LNCaP clone FGC (cell line): ENCODE data around the gene SHBG.

Experiments used
- DNase-seq: peaks from one replicate; pipeline ENCODE4 v3.0.0-alpha.2; 2011; ENCODE audit warnings: low read depth
- H3K4me3 ChIP-seq: 2 replicates; pipeline ENCODE4 v1.5.1; 2011; ENCODE audit warnings: mild to moderate bottlenecking, low read depth, low read length, control low read depth
- CTCF ChIP-seq: IDR thresholded peaks from 2 replicates; pipeline ENCODE4 v1.5.1; 2012; ENCODE audit warnings: mild to moderate bottlenecking; ENCODE audit not compliant: control insufficient read depth, insufficient read depth; ENCODE audit errors: extremely low read depth

Gene SHBG

GRCh38 chr17:7587420-7588151, 42.3 kb upstream of the SHBG start:
- TF ChIP-seq CTCF, result no peak
- DNase-seq, result no peak
- H3K4me3 ChIP-seq, result no peak overlapping the region

DNA sequence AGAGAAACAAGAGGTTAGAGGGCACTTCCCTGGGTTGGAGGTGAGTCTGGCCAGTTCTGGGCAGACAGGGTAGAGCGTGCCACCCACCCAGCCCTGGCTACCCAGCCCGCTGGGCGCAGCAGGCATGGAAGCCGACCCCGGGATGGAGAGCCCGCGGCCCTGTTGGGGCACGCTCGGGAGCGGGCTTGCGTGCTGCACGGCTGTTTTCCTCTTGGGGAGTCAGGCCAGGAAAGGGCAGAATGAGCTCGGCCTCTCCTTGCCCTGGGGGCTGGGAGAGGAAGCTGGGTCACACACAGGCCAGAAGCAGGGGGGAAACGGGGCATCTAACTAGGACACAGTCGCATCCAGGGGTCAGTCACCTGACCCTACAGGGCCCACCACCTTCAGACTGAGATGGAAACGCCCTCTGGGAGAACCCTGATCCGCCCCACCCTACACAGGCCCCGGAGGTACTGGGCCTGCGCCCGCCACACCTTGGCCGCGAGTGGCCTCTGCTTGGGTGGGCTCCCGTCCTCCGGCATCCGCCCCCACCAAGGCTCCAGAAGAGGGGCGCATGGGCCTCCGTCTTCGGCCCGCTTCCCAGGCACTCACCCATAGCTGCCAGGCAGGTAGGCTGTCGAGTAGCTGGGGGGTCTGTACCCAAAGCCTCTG, 41.3 kb upstream of the SHBG start:
- DNase-seq, result no peak
- no peak overlapping the region for H3K4me3 ChIP-seq
- TF ChIP-seq CTCF, result no peak

GRCh38 chr17:7589204-7589868, 40.6 kb upstream of the SHBG start:
- H3K4me3 ChIP-seq, result no peak overlapping the region
- peak; percentile 80 for TF ChIP-seq CTCF
- peak; percentile 27 for DNase-seq

GRCh38 chr17:7589891-7590691, 39.8 kb upstream of the SHBG start, which contains the start of gene SOX15:
Gene SOX15 (minus strand): TSS chr17:7590094. CDS start chr17:7589676, 418 bp downstream.
- H3K4me3 ChIP-seq, result no peak within 1 kb of the TSS
- no peak for TF ChIP-seq CTCF
- DNase-seq, result no peak

DNA sequence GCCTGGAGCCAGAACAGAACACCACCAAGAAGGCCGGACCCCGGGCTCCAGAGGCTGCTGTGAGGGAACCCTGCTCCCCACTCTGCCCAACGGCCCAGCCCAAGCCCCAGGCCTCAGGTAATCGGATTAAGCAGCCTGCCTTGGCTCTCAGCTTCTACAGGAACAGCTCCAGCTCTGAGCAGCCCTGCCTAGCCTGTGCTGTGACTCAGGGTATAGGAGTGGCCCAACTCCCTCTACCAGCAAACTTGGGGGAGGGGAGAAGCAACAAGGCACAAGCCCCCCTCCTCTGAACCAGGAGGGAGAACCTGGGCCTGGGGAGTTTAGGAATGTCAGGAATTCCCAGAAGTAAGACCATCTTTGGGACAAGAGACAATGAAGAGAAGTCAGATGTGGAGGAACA, 39.2 kb upstream of the SHBG start:
- no peak for TF ChIP-seq CTCF
- H3K4me3 ChIP-seq, result no peak overlapping the region
- no peak for DNase-seq

GRCh38 chr17:7591596-7591995, 38.3 kb upstream of the SHBG start:
- no peak for DNase-seq
- TF ChIP-seq CTCF, result no peak
- no peak overlapping the region for H3K4me3 ChIP-seq
